ENCODE results near the gene FOXO6. TPM values are rescaled to one million over a fixed set of nuclear protein-coding genes. Genes with fewer than 3 reads are reported as not detected.
A peak's percentile ranks its signal among the peaks of the same experiment; 100 is the strongest.

Gene FOXO6
- total RNA-seq, 1 donor from 2014 or later: 38.4 TPM

DNA sequence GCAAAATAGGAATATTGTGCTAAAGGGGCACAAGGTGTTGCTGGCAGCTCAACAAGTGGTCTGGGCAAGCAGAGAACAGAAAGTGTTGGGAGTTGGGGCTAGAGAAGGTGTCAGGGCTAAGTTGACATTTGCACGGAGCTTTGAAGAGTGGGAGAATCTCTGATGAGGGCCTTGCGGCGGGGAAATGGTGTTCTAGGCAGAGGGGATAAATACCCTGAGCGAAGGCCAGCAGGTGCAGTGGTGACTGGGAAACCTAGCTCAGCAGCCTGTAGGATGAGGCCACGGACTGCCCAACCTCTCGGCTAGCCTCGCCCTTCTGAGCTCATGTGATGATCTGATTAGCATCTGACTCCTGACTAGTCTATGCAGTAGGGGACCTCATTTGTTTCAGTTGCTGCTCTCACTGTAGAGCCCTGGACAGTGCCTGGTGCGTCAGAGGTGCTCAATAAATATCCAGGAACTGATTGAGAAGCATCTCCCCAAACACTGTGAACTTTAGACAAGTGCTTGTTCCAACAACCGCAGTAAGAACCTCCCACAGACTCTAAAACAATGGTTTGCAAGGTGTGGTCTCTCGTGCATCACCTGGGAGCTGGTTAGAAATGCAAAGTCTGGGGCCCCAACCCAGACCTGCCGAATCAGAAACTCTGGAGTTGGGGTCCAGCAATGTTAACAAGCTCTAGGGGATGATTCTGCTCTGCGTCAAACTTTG is 1.0 kb upstream of the FOXO6 start:
- Mint-ChIP-seq H3K27ac (peak overlapping the region; percentile 86), H3K27me3 (ENCODE audit: low read depth) (peaks cover 13% of the 10 kb centered on the region), H3K4me1 (peaks cover 66% of the 10 kb centered on the region), H3K4me3 (peak overlapping the region; percentile 56), H3K9me3 (no peaks in the 10 kb centered on the region), H3K36me3 (no peaks in the 10 kb centered on the region)
- TF ChIP-seq, protein P1, sequence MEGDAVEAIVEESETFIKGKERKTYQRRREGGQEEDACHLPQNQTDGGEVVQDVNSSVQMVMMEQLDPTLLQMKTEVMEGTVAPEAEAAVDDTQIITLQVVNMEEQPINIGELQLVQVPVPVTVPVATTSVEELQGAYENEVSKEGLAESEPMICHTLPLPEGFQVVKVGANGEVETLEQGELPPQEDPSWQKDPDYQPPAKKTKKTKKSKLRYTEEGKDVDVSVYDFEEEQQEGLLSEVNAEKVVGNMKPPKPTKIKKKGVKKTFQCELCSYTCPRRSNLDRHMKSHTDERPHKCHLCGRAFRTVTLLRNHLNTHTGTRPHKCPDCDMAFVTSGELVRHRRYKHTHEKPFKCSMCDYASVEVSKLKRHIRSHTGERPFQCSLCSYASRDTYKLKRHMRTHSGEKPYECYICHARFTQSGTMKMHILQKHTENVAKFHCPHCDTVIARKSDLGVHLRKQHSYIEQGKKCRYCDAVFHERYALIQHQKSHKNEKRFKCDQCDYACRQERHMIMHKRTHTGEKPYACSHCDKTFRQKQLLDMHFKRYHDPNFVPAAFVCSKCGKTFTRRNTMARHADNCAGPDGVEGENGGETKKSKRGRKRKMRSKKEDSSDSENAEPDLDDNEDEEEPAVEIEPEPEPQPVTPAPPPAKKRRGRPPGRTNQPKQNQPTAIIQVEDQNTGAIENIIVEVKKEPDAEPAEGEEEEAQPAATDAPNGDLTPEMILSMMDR (IDR thresholded peaks at IDR 0.05; ENCODE audit: unreplicated experiment): no peak
- DNase-seq (ENCODE audit: low spot score in 2 of 2, unreplicated experiment in 2 of 2): peak in 1 of 2 experiments; percentile 38

DNA sequence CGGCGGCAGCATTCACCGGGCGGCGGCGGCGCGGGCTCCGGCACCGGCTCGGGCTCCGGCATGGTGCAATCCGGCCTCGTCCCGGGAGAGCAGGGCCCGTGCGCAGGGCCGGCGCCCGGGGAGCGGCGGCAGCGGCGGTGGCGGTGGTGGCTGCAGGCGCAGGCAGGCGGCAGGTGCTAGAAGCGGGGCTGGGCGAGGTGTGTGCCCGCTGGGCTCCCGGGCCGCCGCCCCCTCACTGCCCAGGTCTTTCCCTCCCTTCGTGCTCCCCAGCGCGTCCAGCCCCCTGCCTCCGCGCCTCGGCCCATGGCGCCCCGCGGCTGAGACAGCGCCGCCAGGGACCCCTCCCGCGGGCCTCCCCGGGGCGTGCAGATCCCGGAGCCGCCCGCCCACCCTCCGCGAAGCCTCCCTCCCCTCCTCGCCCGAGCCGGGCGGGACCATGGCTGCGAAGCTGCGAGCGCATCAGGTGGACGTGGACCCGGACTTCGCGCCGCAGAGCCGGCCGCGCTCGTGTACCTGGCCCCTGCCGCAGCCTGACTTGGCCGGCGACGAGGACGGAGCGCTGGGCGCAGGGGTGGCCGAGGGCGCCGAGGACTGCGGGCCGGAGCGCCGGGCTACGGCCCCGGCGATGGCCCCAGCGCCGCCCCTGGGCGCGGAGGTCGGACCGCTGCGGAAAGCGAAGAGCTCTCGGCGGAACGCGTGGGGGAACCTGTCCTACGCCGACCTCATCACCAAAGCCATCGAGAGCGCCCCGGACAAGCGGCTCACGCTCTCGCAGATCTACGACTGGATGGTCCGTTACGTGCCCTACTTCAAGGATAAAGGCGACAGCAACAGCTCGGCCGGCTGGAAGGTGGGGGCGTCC is 492 bp downstream of the FOXO6 start:
- Mint-ChIP-seq H3K27ac (peak overlapping the region; percentile 30), H3K4me3 (peak overlapping the region; percentile 76), H3K27me3 (ENCODE audit: low read depth) (peaks cover 13% of the 10 kb centered on the region), H3K36me3 (no peaks in the 10 kb centered on the region), H3K4me1 (peaks cover 75% of the 10 kb centered on the region), H3K9me3 (no peaks in the 10 kb centered on the region)
- TF ChIP-seq, protein P1 (IDR thresholded peaks at IDR 0.05; ENCODE audit: unreplicated experiment): no peak
- no peak for DNase-seq (ENCODE audit: low spot score in 2 of 2, unreplicated experiment in 2 of 2)

DNA sequence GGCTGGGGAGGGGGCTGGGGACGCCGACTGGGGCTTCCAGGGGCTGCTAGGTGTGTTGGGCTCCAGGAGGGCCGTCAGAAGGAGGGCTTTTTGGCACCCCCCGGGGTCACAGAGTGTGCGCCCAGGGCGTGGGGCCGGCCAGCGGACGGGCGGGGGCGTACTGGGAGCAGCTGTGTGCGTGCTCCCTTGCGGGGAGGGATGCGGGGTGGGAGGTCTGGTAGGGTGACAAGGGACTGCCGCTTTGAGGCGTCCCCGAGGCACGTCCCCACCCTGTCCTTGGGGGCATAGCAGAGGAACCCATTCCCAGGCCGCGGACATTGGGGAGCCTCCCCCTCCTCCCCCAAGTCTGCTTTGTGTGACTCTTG is 1.1 kb downstream of the FOXO6 start:
- Mint-ChIP-seq H3K27ac (peak overlapping the region; percentile 63), H3K36me3 (no peaks in the 10 kb centered on the region), H3K9me3 (no peaks in the 10 kb centered on the region), H3K4me3 (peak overlapping the region; percentile 76), H3K4me1 (peaks cover 75% of the 10 kb centered on the region), H3K27me3 (ENCODE audit: low read depth) (peaks cover 13% of the 10 kb centered on the region)
- DNase-seq (ENCODE audit: low spot score in 2 of 2, unreplicated experiment in 2 of 2): no peak
- TF ChIP-seq, protein P1 (IDR thresholded peaks at IDR 0.05; ENCODE audit: unreplicated experiment): no peak

- no peaks in the 10 kb centered on the region for H3K36me3 Mint-ChIP-seq
- peak overlapping the region; percentile 63 for H3K27ac Mint-ChIP-seq
- H3K27me3 Mint-ChIP-seq (ENCODE audit: low read depth): peaks cover 13% of the 10 kb centered on the region
- no peaks in the 10 kb centered on the region for H3K9me3 Mint-ChIP-seq
- H3K4me1 Mint-ChIP-seq: peaks cover 75% of the 10 kb centered on the region
- H3K4me3 Mint-ChIP-seq: peak overlapping the region; percentile 76
- TF ChIP-seq, protein P1 (IDR thresholded peaks at IDR 0.05; ENCODE audit: unreplicated experiment): no peak
- DNase-seq (ENCODE audit: low spot score in 2 of 2, unreplicated experiment in 2 of 2): no peak
These were observed 1.7 kb downstream of the FOXO6 start for GRCh38 chr1:41362749-41363590.

DNA sequence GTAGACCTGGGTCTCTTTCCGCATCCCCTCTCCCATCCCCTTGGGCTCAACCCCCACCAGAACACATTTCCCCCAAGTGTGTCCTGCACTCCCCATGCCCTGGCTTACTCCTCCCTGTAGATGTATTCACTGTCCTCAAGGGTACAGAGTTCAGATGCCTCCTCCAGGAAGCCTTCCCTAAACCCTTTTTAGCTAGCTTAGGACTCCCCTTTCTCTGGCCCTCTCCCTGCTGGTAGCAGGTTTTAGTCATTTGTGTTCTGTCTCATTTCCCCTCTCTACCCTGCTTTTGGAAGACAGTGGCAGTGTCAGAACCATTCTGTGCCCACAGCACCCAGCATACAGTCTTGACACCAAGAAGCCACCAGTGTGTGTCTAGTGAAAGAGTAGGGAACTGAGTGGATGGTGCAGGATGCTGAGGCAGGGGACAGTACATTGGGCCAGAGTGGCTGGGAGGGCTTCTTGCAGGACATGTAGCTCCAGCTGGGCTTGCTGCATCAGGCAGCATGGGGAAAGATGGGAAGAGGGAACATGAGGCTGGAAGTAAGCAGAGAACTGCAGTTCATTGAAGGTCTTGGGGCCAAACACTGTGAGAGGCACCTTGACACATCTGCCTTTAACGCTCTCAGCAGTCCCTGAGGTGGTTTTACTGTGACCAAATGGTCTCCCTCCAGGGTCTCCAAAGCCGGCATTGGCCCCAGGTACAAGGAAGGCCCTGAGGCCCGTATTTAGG is 2.5 kb downstream of the FOXO6 start:
- Mint-ChIP-seq H3K27ac (peak overlapping the region; percentile 84), H3K4me3 (peak overlapping the region; percentile 76), H3K9me3 (no peaks in the 10 kb centered on the region), H3K4me1 (peaks cover 72% of the 10 kb centered on the region), H3K27me3 (ENCODE audit: low read depth) (peaks cover 13% of the 10 kb centered on the region), H3K36me3 (no peaks in the 10 kb centered on the region)
- no peak for DNase-seq (ENCODE audit: low spot score in 2 of 2, unreplicated experiment in 2 of 2)
- TF ChIP-seq, protein P1 (IDR thresholded peaks at IDR 0.05; ENCODE audit: unreplicated experiment): no peak

All from mesothelial cell of epicardium (in vitro differentiated cells).